Cardiac septum (tissue), 1 donor: ENCODE data around the gene NKAIN2. TPM values are rescaled to one million over a fixed set of nuclear protein-coding genes. Genes with fewer than 3 reads are reported as not detected.

Experiments used
- DNase-seq: peaks from one replicate; pipeline ENCODE4 v3.0.0-alpha.2; 2020; ENCODE audit warnings: low spot score
- intact Hi-C: fragments of 100-400 bp; cut with DNase I; formaldehyde crosslinking; loops from one replicate; pipeline ENCODE4 v1.14.0; 2022
- total RNA-seq: library from RNA; stranded (reverse); fragmentation: NEBNext Ultra II Directional; extraction: Animal tissue kit (Norgen Biotek cat#: 25700); gene quantifications from one replicate; pipeline ENCODE4 v1.2.1, GENCODE V29; 2021
- donor health status: DM: no; HTN: no; CAD: no.

Gene NKAIN2
- total RNA-seq, 1 donor from 2014 or later: 0.30 TPM

GRCh38 chr6:124870611-124871459 lies 1067.2 kb downstream of the NKAIN2 start:
- intact Hi-C loops: loop anchor here (2.0 kb wide), 1 partner anchor 242 kb away; no protein-coding TSS in a partner anchor
- DNase-seq: no peak

GRCh38 chr6:124872361-124873065 lies 1068.8 kb downstream of the NKAIN2 start:
- DNase-seq: no peak
- intact Hi-C loops: no loop called here

GRCh38 chr6:124873066-124873410 lies 1069.4 kb downstream of the NKAIN2 start:
- no peak for DNase-seq
- intact Hi-C loops: no loop called here

Other genes starting within 250 kb of the NKAIN2 start
- 490 TPM for gene TRDN, start 166.9 kb upstream of the NKAIN2 start, total RNA-seq